HG03196 (cell line): ENCODE measurements around the gene AIG1.
"Not testable (repeated sequence)": the region's sequence is repeated elsewhere in the genome, so short reads cannot be mapped to it uniquely, and the experiment has no call there.

Source experiments
- ATAC-seq: cut with Tn5 transposase; IDR thresholded peaks from one replicate; pipeline ENCODE4 v1.9.1; 2021; ENCODE audit not compliant: unreplicated experiment

Gene AIG1

GRCh38 chr6:143160439-143161220, 99.9 kb downstream of the AIG1 start:
- no peak for ATAC-seq

- no peak for ATAC-seq
These were observed 102.9 kb downstream of the AIG1 start for GRCh38 chr6:143163621-143164020.

- ATAC-seq, result no peak
These were observed 103.9 kb downstream of the AIG1 start for GRCh38 chr6:143164565-143165105.

- ATAC-seq, result no peak
These were observed 104.7 kb downstream of the AIG1 start for GRCh38 chr6:143165315-143165855.

GRCh38 chr6:143166247-143166695, 105.6 kb downstream of the AIG1 start:
- ATAC-seq, result no peak

- ATAC-seq, result no peak
These were observed 106.5 kb downstream of the AIG1 start for GRCh38 chr6:143167224-143167623.

GRCh38 chr6:143168396-143168816, 107.7 kb downstream of the AIG1 start:
- not testable (repeated sequence) for ATAC-seq

- no peak for ATAC-seq
These were observed 108.8 kb downstream of the AIG1 start for GRCh38 chr6:143169440-143169839.

GRCh38 chr6:143174516-143174915, 113.8 kb downstream of the AIG1 start:
- ATAC-seq, result no peak

- ATAC-seq, result no peak
These were observed 114.3 kb downstream of the AIG1 start for GRCh38 chr6:143174951-143175350.

- no peak for ATAC-seq
These were observed 115.7 kb downstream of the AIG1 start for GRCh38 chr6:143176090-143177021.

GRCh38 chr6:143177706-143178105, 117.0 kb downstream of the AIG1 start:
- ATAC-seq, result no peak

GRCh38 chr6:143179096-143179495, 118.4 kb downstream of the AIG1 start:
- ATAC-seq, result no peak

GRCh38 chr6:143179901-143180612, 119.4 kb downstream of the AIG1 start:
- ATAC-seq, result no peak

GRCh38 chr6:143180826-143181225, 120.1 kb downstream of the AIG1 start:
- ATAC-seq, result no peak

GRCh38 chr6:143183666-143184065, 123.0 kb downstream of the AIG1 start:
- no peak for ATAC-seq

GRCh38 chr6:143185288-143185687, 124.6 kb downstream of the AIG1 start:
- ATAC-seq, result no peak

GRCh38 chr6:143187238-143187923, 126.7 kb downstream of the AIG1 start:
- no peak for ATAC-seq

GRCh38 chr6:143188292-143188691, 127.6 kb downstream of the AIG1 start:
- no peak for ATAC-seq

GRCh38 chr6:143191361-143191760, 130.7 kb downstream of the AIG1 start:
- ATAC-seq, result no peak
